HCT116 (cell line): Measurements from ENCODE around the gene RIPK4.

Experiments
- EZH2 ChIP-seq: fragments of 200-600 bp; sonication (generic); IDR thresholded peaks from 2 replicates; pipeline ENCODE4 v1.6.1; 2017; ENCODE audit warnings: antibody characterized with exemption, mixed run types
- EZH2phosphoT487 ChIP-seq: fragments of 200-600 bp; IDR thresholded peaks from 2 replicates; pipeline ENCODE4 v1.6.1; 2018; ENCODE audit warnings: antibody characterized with exemption, borderline replicate concordance
- JUND ChIP-seq: IDR thresholded peaks from 2 replicates; pipeline ENCODE4 v1.6.1; 2012
- POLR2A ChIP-seq: IDR thresholded peaks from 2 replicates; pipeline ENCODE4 v1.7.0; 2011; ENCODE audit warnings: borderline replicate concordance; ENCODE audit not compliant: insufficient read depth, insufficient read length; ENCODE audit errors: extremely low read depth
- POLR2AphosphoS5 ChIP-seq: IDR thresholded peaks from 2 replicates; pipeline ENCODE4 v1.6.1; 2011; ENCODE audit warnings: mild to moderate bottlenecking, low read depth, low read length, moderate library complexity
- RAD21 ChIP-seq: IDR thresholded peaks from 2 replicates; pipeline ENCODE4 v1.6.1; 2012; ENCODE audit warnings: low read depth, mild to moderate bottlenecking
- SP1 ChIP-seq: IDR thresholded peaks from 2 replicates; pipeline ENCODE4 v1.6.1; 2012; ENCODE audit warnings: low read depth
- SRF ChIP-seq: IDR thresholded peaks from 2 replicates; pipeline ENCODE4 v1.6.1; 2012; ENCODE audit warnings: low read depth
- ZFX ChIP-seq: fragments of 450-650 bp; IDR thresholded peaks from 2 replicates; pipeline ENCODE4 v1.6.1; 2017
- TF ChIP-seq, protein P1 (sequence below), 3 experiments: fragments of 200-600 bp in 1 of 3; sonication (generic) in 1 of 3; IDR thresholded peaks in 2 of 3; conservative IDR thresholded peaks in 1 of 3; 2 replicates each; pipeline ENCODE4 v1.5.1; 2012 to 2017; ENCODE audit warnings: low read depth in 2 of 3, low read length in 2 of 3, antibody characterized with exemption in 1 of 3, borderline replicate concordance in 1 of 3, control low read depth in 1 of 3, mild to moderate bottlenecking in 1 of 3, mixed read lengths in 1 of 3, mixed run types in 1 of 3, moderate library complexity in 1 of 3; ENCODE audit not compliant: insufficient read depth in 1 of 3

DNA sequence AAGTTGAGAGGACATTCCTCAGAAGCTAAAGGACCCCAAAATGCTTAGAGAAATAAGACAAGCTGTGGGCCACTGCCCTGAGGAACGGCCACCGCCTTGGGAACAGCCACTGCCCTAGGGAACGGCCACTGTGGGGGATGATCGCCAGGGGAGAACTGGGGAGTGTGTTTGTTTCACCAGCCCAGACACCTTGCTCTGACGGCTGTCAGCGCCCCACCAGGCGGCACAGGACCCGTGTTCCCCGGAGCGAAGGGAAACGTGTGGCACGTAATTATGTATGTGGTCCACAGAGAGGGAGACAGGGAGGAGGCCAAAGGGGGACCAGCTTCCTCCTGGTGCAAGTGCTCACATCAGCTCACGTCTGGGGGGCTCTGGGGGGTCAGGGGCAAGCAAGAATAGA lies 45.8 kb upstream of the RIPK4 start:
- TF ChIP-seq RAD21 (no peak), POLR2AphosphoS5 (no peak), SRF (no peak), POLR2A (no peak), EZH2 (no peak), SP1 (no peak), ZFX (no peak), EZH2phosphoT487 (no peak), JUND (no peak)
- TF ChIP-seq, protein P1, sequence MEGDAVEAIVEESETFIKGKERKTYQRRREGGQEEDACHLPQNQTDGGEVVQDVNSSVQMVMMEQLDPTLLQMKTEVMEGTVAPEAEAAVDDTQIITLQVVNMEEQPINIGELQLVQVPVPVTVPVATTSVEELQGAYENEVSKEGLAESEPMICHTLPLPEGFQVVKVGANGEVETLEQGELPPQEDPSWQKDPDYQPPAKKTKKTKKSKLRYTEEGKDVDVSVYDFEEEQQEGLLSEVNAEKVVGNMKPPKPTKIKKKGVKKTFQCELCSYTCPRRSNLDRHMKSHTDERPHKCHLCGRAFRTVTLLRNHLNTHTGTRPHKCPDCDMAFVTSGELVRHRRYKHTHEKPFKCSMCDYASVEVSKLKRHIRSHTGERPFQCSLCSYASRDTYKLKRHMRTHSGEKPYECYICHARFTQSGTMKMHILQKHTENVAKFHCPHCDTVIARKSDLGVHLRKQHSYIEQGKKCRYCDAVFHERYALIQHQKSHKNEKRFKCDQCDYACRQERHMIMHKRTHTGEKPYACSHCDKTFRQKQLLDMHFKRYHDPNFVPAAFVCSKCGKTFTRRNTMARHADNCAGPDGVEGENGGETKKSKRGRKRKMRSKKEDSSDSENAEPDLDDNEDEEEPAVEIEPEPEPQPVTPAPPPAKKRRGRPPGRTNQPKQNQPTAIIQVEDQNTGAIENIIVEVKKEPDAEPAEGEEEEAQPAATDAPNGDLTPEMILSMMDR (IDR thresholded peaks at IDR 0.05 in 2 of 3, conservative IDR thresholded peaks at IDR 0.05 in 1 of 3; ENCODE audit: borderline replicate concordance in 1 of 3, insufficient read depth in 1 of 3, low read depth in 2 of 3, low read length in 2 of 3), result no peak
